GM12878 (cell line): ENCODE data around the gene CNPPD1. TPM values are rescaled to one million over a fixed set of nuclear protein-coding genes. Genes with fewer than 3 reads are reported as not detected.

Experiments used
- EZH2 ChIP-seq: IDR thresholded peaks from 2 replicates; pipeline ENCODE4 v1.6.1; 2012; ENCODE audit warnings: low read depth, mild to moderate bottlenecking, control low read depth, inconsistent platforms, low read length, borderline replicate concordance; ENCODE audit not compliant: control insufficient read depth
- FOXK2 ChIP-seq: fragments of 450-650 bp; IDR thresholded peaks from 2 replicates; pipeline ENCODE4 v1.6.1; 2017; ENCODE audit warnings: mild to moderate bottlenecking, moderate library complexity
- HDAC2 ChIP-seq: fragments of 200-600 bp; sonication (generic); IDR thresholded peaks from 2 replicates; pipeline ENCODE4 v1.6.1; 2017
- KAT2A ChIP-seq: conservative IDR thresholded peaks from 2 replicates; pipeline ENCODE4 v1.6.1; 2011; ENCODE audit warnings: low read depth, low read length; ENCODE audit not compliant: control insufficient read depth
- MEF2A ChIP-seq: IDR thresholded peaks from 2 replicates; pipeline ENCODE4 v1.6.1; 2011; ENCODE audit warnings: low read depth, mild to moderate bottlenecking, low read length, moderate library complexity; ENCODE audit not compliant: insufficient read depth
- POLR2A ChIP-seq: IDR thresholded peaks from 2 replicates; pipeline ENCODE4 v1.6.1; 2011; ENCODE audit warnings: low read depth, mild to moderate bottlenecking, low read length
- RAD21 ChIP-seq: IDR thresholded peaks from 2 replicates; pipeline ENCODE4 v1.6.1; 2011; ENCODE audit warnings: mild to moderate bottlenecking, low read depth, low read length, moderate library complexity; ENCODE audit not compliant: insufficient read depth
- SIX5 ChIP-seq: IDR thresholded peaks from 2 replicates; pipeline ENCODE4 v1.6.1; 2011; ENCODE audit warnings: mild to moderate bottlenecking, low read depth, low read length, moderate library complexity; ENCODE audit not compliant: severe bottlenecking
- SMC3 ChIP-seq: IDR thresholded peaks from 2 replicates; pipeline ENCODE4 v1.6.1; 2011; ENCODE audit warnings: low read length, improper control_type of control experiment, borderline replicate concordance
- SUZ12 ChIP-seq: fragments of 200-600 bp; sonication (generic); IDR thresholded peaks from one replicate; pipeline ENCODE4 v1.6.1; 2018; ENCODE audit warnings: antibody characterized with exemption, mild to moderate bottlenecking; ENCODE audit not compliant: unreplicated experiment
- ZSCAN29 ChIP-seq: fragments of 450-650 bp; IDR thresholded peaks from 2 replicates; pipeline ENCODE4 v1.6.1; 2017; ENCODE audit warnings: mild to moderate bottlenecking, moderate library complexity
- polyA plus RNA-seq, 11 experiments: library from polyadenylated mRNA; depleted of rRNA in 4 of 11; unstranded in 6 of 11; stranded (reverse) in 5 of 11; fragments of >200 nt; fragmentation: Nextera tagmentation in 4 of 11; fragmentation: Illumina TruSeq in 1 of 11; extraction: Ambion mirVana in 4 of 11; extraction: Trizol in 1 of 11; gene quantifications; 1 replicate in 1 of 11; 2 replicates in 10 of 11; pipeline versions ENCODE4 v1.2.1 to v1.2.3, GENCODE V29; 2011 to 2016; ENCODE audit warnings: inconsistent platforms in 2 of 11, missing spikeins in 2 of 11, low read depth in 1 of 11
- total RNA-seq, 4 experiments: library from RNA; depleted of rRNA in 3 of 4; stranded (reverse); fragments of >200 nt in 3 of 4; fragmentation: Illumina TruSeq in 1 of 4; extraction: Trizol in 1 of 4; gene quantifications; 2 replicates each; pipeline versions ENCODE4 v1.2.1 to v1.2.3, GENCODE V29; 2013 to 2021
- TF ChIP-seq, protein P1 (sequence below): IDR thresholded peaks from 2 replicates; pipeline ENCODE4 v1.6.1; 2012; ENCODE audit warnings: low read depth, low read length, improper control_type of control experiment
- TF ChIP-seq, protein P2 (sequence below): IDR thresholded peaks from 2 replicates; pipeline ENCODE4 v1.6.1; 2011; ENCODE audit warnings: borderline replicate concordance, low read depth, mild to moderate bottlenecking, moderate library complexity, mixed read lengths, low read length; ENCODE audit not compliant: insufficient read depth; ENCODE audit errors: extremely low read length

Gene CNPPD1
- total and polyA plus RNA-seq, 10 of the 15 experiments (the other 5 are each of a cell fraction or from before 2014, with no cell fraction given), result 12.2 to 86.6 (median 43.4) TPM

DNA sequence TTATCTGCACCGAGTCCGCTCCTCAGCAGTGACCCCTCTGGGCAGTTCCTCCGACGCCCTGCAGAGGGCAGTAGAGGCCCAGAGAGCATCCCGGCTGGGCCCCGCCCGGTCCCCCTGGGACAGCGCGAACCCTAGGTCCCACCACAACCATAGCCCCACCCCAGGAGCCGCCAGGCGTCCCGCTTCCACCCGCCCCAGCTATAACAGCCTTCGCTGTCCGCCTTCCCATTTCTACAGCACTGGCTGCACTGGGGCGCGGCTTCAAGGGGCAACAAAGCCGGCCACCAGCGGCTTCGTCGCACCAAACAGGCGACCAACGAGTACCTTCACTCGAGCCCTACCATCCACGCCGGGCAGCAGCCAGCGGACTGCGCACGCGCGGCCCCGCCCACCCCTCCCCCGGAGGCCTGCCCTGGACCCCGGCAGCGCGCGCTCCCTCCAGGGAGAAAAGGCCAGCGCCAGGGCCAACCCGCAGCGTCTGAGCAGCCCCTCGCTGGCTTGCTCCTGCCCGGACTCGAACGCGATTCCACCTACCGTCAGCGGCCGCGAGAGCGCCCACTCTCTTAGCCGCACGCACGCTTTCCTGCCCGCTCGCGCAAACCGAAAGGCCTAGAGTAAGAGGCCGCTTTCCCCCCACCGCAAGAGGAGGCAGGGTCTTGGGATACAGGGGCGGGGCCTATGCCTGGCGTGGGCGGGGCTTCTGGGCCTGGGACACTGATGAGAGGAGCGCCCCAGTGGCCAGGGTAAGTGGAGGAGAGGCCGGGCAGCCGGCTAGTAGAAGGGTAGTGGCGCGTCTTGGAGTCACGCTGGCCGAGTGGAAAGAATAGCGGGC is 16.3 kb downstream of the CNPPD1 start, which contains the start of gene NHEJ1 (continued):
- TF ChIP-seq POLR2A (peak; percentile 87), ZSCAN29 (no peak), SUZ12 (no peak), FOXK2 (no peak), MEF2A (0 out of 2 replicates have a peak, but pooled peaks have one; percentile 6), EZH2 (no peak), HDAC2 (no peak), KAT2A (no peak), RAD21 (peak; percentile 82), SMC3 (peak; percentile 80), SIX5 (no peak)
- TF ChIP-seq, protein P1, sequence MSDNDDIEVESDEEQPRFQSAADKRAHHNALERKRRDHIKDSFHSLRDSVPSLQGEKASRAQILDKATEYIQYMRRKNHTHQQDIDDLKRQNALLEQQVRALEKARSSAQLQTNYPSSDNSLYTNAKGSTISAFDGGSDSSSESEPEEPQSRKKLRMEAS, result no peak; the same call in 1 of the 2 replicates
- TF ChIP-seq, protein P2, sequence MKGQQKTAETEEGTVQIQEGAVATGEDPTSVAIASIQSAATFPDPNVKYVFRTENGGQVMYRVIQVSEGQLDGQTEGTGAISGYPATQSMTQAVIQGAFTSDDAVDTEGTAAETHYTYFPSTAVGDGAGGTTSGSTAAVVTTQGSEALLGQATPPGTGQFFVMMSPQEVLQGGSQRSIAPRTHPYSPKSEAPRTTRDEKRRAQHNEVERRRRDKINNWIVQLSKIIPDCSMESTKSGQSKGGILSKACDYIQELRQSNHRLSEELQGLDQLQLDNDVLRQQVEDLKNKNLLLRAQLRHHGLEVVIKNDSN, result no peak
